CD4-positive, alpha-beta T cell treated with Interleukin-2 at 100 ng/mL for 4 hours (primary cell): ENCODE results near the gene DRD2.
A peak's percentile ranks its signal among the peaks of the same experiment; 100 is the strongest.

Experiments
- DNase-seq: peaks from one replicate; pipeline ENCODE4 v3.0.0-alpha.2; 2020; ENCODE audit warnings: low spot score

The DRD2 gene

GRCh38 chr11:113484223-113484622 is 9.0 kb upstream of the DRD2 start:
- DNase-seq: no peak

DNA sequence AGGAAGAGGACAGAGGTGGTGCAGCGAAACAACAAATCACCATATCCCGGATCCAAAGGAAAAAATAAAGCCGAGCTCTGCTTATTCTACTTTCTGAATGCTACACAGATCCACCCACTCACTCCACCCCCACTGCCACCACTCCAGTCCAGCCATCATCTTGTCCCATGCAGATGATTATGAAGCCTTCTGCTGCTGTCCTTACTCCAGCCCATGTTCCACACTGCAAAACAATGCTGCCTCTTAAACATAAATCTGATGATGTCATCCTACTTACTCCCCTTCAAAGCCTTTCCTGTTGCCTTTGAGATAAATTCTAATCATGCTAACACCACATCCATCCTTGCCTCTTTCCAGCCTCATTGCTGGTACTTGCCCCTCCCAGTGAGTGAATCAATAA is 6.5 kb upstream of the DRD2 start:
- no peak for DNase-seq

- no peak for DNase-seq
These were observed 6.0 kb upstream of the DRD2 start for GRCh38 chr11:113481226-113481625.

GRCh38 chr11:113477321-113477720 is 2.1 kb upstream of the DRD2 start:
- no peak for DNase-seq

DNA sequence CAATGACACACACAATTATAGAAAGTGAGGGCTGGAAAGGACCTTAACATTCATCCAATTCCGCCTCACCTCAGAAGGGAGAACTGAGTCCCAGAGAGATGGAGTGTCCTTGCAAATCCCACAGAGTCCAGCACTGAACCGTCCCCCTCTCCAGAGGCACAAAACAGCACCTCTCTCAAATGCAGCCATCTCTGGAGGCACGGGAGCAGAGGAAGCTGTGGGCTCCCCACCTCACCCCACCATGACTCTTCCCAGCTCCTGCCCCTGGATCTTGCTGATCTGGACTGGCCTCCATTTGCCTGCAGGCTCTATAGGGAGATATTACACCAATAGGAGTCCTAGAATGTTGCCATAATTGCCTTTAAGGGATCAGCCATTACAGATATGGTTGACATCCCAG is 1.4 kb upstream of the DRD2 start:
- no peak for DNase-seq

DNA sequence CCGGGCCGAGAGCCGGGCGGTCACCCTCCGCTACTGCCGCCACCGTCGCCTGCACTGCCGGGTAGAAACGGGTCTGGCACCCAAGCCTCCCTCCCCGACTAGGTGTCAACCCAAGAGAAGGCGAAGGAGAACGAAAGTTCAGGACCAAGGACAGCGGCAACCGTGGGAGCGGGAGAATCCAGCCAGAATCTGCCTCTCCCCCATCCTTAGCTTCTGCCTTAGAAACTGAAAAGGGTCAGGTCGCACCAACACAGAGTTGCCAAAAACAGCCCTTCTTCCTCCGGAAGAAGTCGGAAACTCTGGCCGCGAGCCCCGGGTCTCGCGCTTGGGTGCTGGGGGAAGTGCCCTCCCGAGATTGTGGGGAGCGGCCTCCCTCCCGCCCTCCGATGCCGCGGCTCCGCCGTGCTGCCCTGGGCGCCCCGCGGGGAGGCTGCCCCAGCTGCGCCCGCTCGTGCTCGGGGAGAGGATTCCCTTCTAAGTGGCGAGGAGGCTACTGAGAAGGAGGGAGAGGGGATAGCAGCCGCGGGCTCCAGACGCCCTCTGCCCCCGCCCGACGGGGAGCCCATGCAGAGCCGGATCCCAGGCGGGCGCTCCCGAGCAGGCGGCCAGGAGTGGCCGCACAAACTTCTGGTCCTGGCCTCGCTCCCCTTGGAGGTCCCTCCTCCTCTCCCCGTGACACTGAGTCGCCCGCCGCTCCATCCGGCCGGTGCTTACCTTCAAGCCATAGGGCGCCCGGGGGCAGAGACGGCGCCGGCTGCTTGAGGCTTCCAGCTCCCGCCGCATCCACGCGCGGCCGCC is 637 bp downstream of the DRD2 start:
- DNase-seq: peak; percentile 8

- DNase-seq: no peak
These were observed 1.2 kb downstream of the DRD2 start for GRCh38 chr11:113473983-113474361.

GRCh38 chr11:113472471-113472870 is 2.7 kb downstream of the DRD2 start:
- no peak for DNase-seq

DNA sequence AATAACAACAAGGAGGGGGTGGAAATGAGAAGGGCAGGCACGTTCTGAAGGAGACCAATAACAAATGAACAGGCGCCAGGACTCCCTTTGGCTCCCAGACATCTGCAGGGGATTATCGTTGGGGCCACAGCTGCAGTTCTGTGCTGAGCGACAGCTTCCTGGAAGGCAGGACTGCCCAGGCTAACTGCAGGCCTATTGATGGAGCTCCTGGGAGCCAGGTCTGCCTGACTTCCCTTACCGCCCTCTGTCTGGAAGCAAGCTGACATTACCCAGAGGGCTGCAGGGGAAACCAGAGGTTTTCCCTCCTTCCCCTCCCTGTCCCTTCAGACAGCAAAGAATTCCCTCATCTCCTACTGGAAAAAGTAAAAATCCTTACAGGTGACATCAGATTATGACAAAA is 5.0 kb downstream of the DRD2 start:
- no peak for DNase-seq

- no peak for DNase-seq
These were observed 6.4 kb downstream of the DRD2 start for GRCh38 chr11:113468726-113469345.

DNA sequence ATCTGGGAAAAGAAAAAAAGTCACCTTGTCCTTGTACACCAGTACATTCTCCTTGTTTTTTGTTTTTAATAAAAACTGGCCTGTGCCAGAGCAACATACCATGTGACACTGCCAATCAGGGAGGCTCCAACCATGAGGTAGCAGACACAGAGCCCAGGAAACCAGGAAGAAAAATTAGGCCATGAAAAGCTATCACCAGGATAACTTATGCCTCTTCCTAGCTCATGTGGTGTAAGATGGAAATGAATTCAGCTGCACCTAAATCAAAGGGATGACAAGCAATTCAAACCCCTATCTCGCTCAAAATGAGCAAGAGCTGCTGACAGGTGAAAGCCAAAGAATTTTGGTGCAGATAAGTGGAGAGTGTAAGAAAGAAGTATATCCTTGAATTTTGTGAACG is 7.7 kb downstream of the DRD2 start:
- no peak for DNase-seq

DNA sequence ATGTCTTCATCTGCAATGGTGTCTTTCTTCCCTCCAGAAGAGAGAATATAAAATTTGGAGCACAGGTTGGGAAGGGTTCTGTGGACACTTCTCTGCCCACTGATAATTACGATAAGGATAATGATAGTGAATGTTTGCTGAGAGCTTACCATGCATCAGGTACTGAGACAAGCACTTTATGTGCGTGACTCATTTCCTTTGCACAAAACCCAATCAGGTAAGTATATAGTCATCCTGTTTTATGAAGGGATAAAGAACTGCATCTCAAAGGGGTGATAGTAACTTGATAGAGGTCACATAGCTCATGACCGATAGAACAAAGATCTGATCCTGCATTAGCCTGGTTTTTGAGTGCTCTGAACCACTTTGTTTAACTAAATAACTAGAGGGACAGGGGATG is 9.4 kb downstream of the DRD2 start:
- DNase-seq: no peak

GRCh38 chr11:113464416-113464815 is 10.8 kb downstream of the DRD2 start:
- no peak for DNase-seq

DNA sequence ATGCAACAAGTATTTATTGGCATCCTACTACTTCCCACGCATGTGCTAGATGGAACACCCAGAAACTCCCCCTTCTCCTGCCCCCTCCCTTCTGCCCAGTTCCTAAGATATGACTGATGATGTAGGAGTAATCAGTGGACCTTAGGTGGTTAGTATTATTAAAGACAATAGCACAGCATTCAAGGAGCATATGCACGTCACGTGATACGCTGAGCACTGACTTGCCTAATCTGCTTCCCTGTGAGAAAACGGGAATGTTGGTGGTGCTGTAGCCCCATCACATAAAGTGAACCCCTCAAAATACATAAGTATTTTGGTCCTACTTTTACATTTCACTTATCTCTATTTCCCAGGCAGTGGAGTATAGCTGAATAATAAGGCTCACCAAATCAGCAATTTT is 12.4 kb downstream of the DRD2 start:
- DNase-seq: no peak

DNA sequence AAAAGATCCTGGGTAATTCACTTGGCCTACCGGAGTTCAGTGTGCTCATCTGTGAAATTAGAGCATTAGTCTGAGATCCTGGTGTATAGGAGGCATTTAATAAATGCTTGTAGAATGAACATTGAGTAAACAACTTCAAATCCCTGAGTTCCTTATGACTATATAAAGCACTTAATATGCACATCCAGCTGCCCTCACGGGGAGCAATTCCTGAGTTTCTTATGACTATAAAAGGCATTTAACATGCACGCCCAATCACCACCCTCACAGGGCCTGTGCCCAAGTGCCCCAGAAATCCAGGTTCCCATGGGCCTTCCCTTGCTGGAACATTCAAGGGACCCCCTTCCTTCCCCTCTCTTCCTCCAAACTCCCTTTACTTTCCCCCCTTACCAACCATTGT is 13.6 kb downstream of the DRD2 start:
- DNase-seq: no peak

DNA sequence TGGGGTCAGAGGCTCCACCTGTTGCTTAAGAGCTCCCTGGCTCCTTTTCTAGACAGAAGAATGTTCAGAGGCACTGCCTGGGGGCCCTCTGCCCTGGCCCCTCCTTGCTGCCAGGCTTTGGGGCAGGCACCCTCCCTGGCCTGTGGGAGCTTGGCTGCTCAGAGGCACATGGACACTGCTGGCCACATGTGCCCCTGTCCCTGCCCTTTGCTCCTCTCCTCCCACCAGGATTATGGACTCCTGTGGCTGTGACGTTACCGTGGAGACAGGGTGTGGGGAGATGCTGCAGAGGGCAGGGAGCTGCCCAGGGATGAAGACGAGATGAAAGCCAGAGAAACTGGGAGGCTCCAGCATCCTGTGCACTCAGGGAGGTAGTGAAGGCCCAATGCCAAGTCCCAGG is 14.7 kb downstream of the DRD2 start:
- DNase-seq: no peak

DNA sequence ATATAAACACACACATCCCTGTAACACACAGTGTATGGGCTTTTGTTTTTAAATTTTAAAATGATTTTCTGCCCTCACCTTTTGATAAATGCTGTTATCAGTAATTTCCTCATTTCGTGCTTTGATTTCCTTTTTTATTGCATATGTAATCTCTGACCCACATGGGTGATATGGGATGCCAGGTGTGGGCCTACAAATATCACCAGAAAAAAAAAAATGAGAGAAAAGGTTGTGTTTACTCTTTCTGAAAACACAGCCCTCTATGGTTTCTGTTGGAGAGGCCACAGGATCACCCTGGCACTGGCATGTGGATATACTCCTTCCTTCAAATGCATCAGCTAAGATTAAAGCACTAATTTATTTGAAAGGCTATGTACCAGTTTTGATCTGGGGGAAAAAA is 17.0 kb downstream of the DRD2 start:
- DNase-seq: no peak

- no peak for DNase-seq
These were observed 17.4 kb downstream of the DRD2 start for GRCh38 chr11:113457784-113458183.

GRCh38 chr11:113454455-113454854 is 20.7 kb downstream of the DRD2 start:
- no peak for DNase-seq

GRCh38 chr11:113449743-113450142 is 25.5 kb downstream of the DRD2 start:
- DNase-seq: no peak

GRCh38 chr11:113448316-113448677 is 26.9 kb downstream of the DRD2 start:
- DNase-seq: no peak

DNA sequence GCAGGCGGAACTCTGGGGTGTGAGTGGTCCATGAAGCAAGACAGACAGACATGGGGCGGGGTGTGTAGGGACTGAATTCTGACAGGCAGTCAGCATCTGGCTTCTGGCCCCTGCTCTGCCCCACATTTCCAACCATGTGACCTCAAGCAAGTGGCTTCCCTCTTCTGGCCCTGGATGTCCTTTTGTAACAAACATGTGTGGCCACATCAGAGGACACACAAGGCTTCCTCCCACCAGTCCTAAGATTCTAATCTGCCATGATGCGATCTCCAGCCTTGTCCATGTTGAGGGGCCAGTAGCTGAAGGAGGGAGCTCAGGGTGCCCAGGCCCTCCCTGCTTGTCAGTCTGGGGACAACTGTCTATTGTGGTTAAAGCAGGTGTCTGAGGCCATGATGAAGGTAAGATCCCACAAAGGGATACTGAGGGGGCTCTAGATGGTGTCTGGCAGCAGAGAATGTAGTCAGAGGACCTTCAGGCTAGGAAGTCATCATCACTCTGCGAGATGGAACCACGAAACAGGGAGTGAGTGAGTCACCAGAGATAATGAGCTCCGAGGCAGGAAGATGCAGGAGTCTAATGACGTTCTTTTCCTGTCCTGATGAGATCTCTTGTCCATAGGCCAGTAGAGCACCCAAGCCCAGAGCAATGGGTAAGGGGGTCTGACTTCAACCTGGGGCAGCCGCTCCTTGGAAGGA is 27.4 kb downstream of the DRD2 start:
- DNase-seq: no peak

DNA sequence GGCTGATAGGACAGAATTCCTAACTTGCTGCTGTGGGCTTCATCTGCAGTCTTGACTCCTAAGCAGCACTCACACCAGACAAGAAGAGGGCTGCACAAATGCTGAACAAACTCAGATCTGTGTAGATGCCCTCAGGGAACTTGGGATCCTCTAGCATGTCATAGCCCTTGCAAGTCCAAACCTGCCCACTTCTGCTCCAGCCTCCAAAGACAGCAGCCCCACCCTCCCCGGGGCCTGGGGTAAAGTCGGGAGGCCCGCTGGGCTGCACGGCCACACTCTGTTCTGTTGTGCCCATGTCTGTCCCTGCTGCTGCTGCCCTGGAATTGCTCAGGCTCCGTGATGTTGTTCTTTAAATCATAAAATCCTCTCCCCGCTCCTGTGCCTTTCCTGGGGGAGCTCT is 28.3 kb downstream of the DRD2 start:
- DNase-seq: no peak

DNA sequence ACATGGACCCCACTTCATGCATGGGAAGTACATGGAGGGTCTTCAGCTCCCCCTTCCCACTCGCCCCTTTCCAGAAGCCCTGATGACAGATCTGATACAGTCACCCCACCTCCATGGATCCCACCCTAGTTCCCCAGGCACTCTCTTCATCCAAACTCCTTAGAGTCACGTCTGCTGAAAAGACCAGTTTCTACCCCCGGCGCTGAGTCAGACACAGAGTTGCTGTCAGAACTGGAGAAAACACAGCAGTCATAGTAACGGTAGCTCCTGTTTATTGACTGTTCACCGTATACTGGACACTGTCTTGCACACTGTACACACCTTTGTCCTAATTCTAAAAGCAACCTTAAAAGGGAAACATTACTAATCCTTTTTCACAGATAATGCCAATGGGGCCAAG is 29.1 kb downstream of the DRD2 start:
- no peak for DNase-seq
